ENCODE data around the gene PMPCA.
"Not testable (repeated sequence)": the region's sequence is repeated elsewhere in the genome, so short reads cannot be mapped to it uniquely, and the experiment has no call there.

PMPCA gene

GRCh38 chr9:136407061-136407460 is 3.4 kb upstream of the PMPCA start:
- DNase-seq (ENCODE audit: extremely low spot score, insufficient read length, low read depth); FAIRE-seq: not testable (repeated sequence)

- no peak for DNase-seq (ENCODE audit: extremely low spot score, insufficient read length, low read depth)
- no peak for FAIRE-seq
Observed at GRCh38 chr9:136407911-136408310, 2.5 kb upstream of the PMPCA start.

GRCh38 chr9:136409557-136410455 is 652 bp upstream of the PMPCA start:
- peak; percentile 23 for DNase-seq (ENCODE audit: extremely low spot score, insufficient read length, low read depth)
- FAIRE-seq, result no peak

- FAIRE-seq (no peak), DNase-seq (ENCODE audit: extremely low spot score, insufficient read length, low read depth) (no peak)
Observed at GRCh38 chr9:136411378-136411777, 920 bp downstream of the PMPCA start.

GRCh38 chr9:136412962-136413361 is 2.5 kb downstream of the PMPCA start:
- DNase-seq (ENCODE audit: extremely low spot score, insufficient read length, low read depth) (no peak), FAIRE-seq (no peak)

GRCh38 chr9:136416427-136416826 is 6.0 kb downstream of the PMPCA start:
- DNase-seq (ENCODE audit: extremely low spot score, insufficient read length, low read depth) (no peak), FAIRE-seq (no peak)

GRCh38 chr9:136416914-136417313 is 6.5 kb downstream of the PMPCA start:
- DNase-seq (ENCODE audit: extremely low spot score, insufficient read length, low read depth), result no peak
- FAIRE-seq, result no peak

- DNase-seq (ENCODE audit: extremely low spot score, insufficient read length, low read depth), result no peak
- no peak for FAIRE-seq
Observed at GRCh38 chr9:136418182-136419091, 8.0 kb downstream of the PMPCA start.

GRCh38 chr9:136419092-136419420 is 8.6 kb downstream of the PMPCA start:
- FAIRE-seq, result no peak
- DNase-seq (ENCODE audit: extremely low spot score, insufficient read length, low read depth), result no peak

GRCh38 chr9:136421791-136422190 is 11.3 kb downstream of the PMPCA start:
- FAIRE-seq, result no peak

GRCh38 chr9:136422876-136423275 is 12.4 kb downstream of the PMPCA start:
- DNase-seq (ENCODE audit: extremely low spot score, insufficient read length, low read depth) (no peak), FAIRE-seq (no peak)

More at GRCh38 chr9:136421791-136422190, 11.3 kb downstream of the PMPCA start:
- DNase-seq (ENCODE audit: extremely low spot score, insufficient read length, low read depth), result no peak

- FAIRE-seq (no peak), DNase-seq (ENCODE audit: extremely low spot score, insufficient read length, low read depth) (no peak)
Observed at GRCh38 chr9:136423432-136424146, 13.1 kb downstream of the PMPCA start.

- FAIRE-seq (no peak), DNase-seq (ENCODE audit: extremely low spot score, insufficient read length, low read depth) (no peak)
Observed at GRCh38 chr9:136424750-136425362, 14.4 kb downstream of the PMPCA start.

GRCh38 chr9:136425367-136425766 is 14.9 kb downstream of the PMPCA start:
- DNase-seq (ENCODE audit: extremely low spot score, insufficient read length, low read depth); FAIRE-seq: not testable (repeated sequence)

GRCh38 chr9:136426787-136427186 is 16.3 kb downstream of the PMPCA start:
- no peak for FAIRE-seq
- no peak for DNase-seq (ENCODE audit: extremely low spot score, insufficient read length, low read depth)

- FAIRE-seq, result no peak
Observed at GRCh38 chr9:136429075-136429628, 18.7 kb downstream of the PMPCA start.

GRCh38 chr9:136429683-136430491 is 19.4 kb downstream of the PMPCA start:
- FAIRE-seq (no peak), DNase-seq (ENCODE audit: extremely low spot score, insufficient read length, low read depth) (no peak)

More at GRCh38 chr9:136429075-136429628, 18.7 kb downstream of the PMPCA start:
- DNase-seq (ENCODE audit: extremely low spot score, insufficient read length, low read depth), result no peak

- DNase-seq (ENCODE audit: extremely low spot score, insufficient read length, low read depth) (no peak), FAIRE-seq (no peak)
Observed at GRCh38 chr9:136430588-136431234, 20.3 kb downstream of the PMPCA start.

Data from GM18507 (cell line).